SHP77 (cell line): ENCODE data around the gene CNIH1.
"Not testable (repeated sequence)": the region's sequence is repeated elsewhere in the genome, so short reads cannot be mapped to it uniquely, and the experiment has no call there.

Source experiments
- DNase-seq, 2 experiments: peaks; one replicate each; lab custom pipeline; 2025; lab: John Stamatoyannopoulos, UW

The CNIH1 gene

GRCh38 chr14:54428527-54428926 is 12.6 kb downstream of the CNIH1 start:
- no peak for DNase-seq

GRCh38 chr14:54427871-54428270 is 13.3 kb downstream of the CNIH1 start:
- DNase-seq, result no peak

- no peak for DNase-seq
Measured at GRCh38 chr14:54425537-54426274, 15.5 kb downstream of the CNIH1 start.

GRCh38 chr14:54425068-54425467 is 16.1 kb downstream of the CNIH1 start:
- no peak for DNase-seq

GRCh38 chr14:54424479-54424901 is 16.7 kb downstream of the CNIH1 start:
- no peak for DNase-seq

- DNase-seq, result no peak
Measured at GRCh38 chr14:54423991-54424390, 17.2 kb downstream of the CNIH1 start.

- DNase-seq, result peak in 1 of 2 experiments; percentile 38
Measured at GRCh38 chr14:54420478-54421142, 20.6 kb downstream of the CNIH1 start.

- no peak for DNase-seq
Measured at GRCh38 chr14:54411371-54411770, 29.8 kb downstream of the CNIH1 start.

- no peak for DNase-seq
Measured at GRCh38 chr14:54410215-54410614, 31.0 kb downstream of the CNIH1 start.

GRCh38 chr14:54403401-54404005 is 37.7 kb downstream of the CNIH1 start:
- not testable (repeated sequence) for DNase-seq

- DNase-seq, result no peak
Measured at GRCh38 chr14:54399560-54399959, 41.6 kb downstream of the CNIH1 start.

- peak; percentile 99 for DNase-seq
Measured at GRCh38 chr14:54396493-54397335, 44.5 kb downstream of the CNIH1 start, which contains the start of gene CDKN3. Gene CDKN3 (plus strand): TSS chr14:54397007. CDS start chr14:54397069, 62 bp downstream.

GRCh38 chr14:54396183-54396492 is 45.0 kb downstream of the CNIH1 start:
- DNase-seq, result no peak

- no peak for DNase-seq
Measured at GRCh38 chr14:54395716-54396115, 45.5 kb downstream of the CNIH1 start.

GRCh38 chr14:54395284-54395683 is 45.9 kb downstream of the CNIH1 start:
- no peak for DNase-seq

- no peak for DNase-seq
Measured at GRCh38 chr14:54394596-54394995, 46.6 kb downstream of the CNIH1 start.

GRCh38 chr14:54392986-54393884 is 47.9 kb downstream of the CNIH1 start:
- not testable (repeated sequence) for DNase-seq

GRCh38 chr14:54392131-54392859 is 48.9 kb downstream of the CNIH1 start:
- DNase-seq, result no peak

GRCh38 chr14:54387328-54387727 is 53.8 kb downstream of the CNIH1 start:
- DNase-seq, result no peak

GRCh38 chr14:54385556-54385955 is 55.6 kb downstream of the CNIH1 start:
- no peak for DNase-seq

GRCh38 chr14:54383835-54384234 is 57.3 kb downstream of the CNIH1 start:
- no peak for DNase-seq
